HG03097 (cell line): ENCODE results near the gene TPD52L2.

Experiments
- ATAC-seq: cut with Tn5 transposase; IDR thresholded peaks from one replicate; pipeline ENCODE4 v1.9.1; 2021; ENCODE audit not compliant: unreplicated experiment, low FRiP score

TPD52L2 gene

DNA sequence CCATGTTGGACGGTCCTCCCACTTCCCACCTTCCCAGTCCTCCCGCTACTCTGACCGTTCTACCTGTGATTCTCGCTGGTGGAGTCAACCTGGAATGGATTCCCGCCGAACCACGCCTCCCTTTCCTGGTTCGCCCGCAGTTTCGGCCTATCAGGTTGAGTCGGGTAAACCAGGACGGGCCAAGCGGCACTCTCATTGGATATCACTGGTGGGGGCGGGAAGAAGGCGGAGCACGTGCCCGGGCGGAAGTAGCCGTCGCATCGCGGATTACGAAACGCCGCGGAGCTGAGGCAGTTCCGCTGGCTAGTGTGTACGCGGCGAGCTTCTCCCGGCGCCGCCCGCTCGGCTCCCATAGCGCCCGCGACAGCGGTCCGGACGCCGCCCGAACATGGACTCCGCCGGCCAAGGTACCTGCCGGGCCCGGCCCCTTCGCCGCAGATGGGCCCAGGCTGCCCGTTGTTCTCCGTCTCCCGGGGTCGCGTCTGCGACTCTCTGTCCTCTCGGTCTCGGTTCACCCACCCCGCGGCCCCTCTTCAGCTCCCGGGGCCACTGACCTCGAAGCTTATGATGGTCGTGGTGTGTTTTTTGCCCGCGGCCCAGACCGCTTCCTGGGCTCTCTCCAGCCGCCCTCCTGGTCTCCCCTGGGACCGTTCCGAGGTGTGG is at the start of gene TPD52L2:
Gene TPD52L2, plus strand, starts transcription at position 293 of the 663 bp plus-strand sequence. Its CDS starts 96 bp downstream, at position 389.
- peak; percentile 62 for ATAC-seq

DNA sequence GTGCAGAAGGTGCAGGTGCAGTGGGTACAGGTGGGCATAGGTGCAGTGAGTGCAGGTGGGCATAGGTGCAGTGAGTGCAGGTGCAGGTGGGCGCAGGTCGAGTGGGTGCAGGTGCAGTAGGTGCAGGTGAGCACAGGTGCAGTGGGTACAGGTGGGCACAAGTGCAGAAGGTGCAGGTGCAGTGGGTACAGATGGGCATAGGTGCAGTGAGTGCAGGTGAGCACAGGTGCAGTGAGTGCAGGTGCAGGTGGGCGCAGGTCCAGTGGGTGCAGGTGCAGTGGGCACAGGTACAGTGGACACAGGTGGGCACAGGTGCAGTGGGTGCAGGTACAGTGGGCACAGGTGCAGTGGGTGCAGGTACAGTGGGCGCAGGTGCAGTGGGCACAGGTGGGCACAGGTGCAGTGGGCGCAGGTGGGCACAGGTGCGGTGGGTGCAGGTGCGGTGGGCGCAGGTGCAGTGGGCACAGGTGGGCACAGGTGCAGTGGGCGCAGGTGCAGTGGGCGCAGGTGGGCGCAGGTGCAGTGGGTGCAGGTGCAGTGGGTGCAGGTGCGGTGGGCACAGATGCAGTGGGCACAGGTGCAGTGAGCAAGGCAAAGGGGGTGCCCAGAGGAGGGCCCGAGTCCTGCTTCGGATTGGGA is 49.3 kb upstream of the TPD52L2 start:
- ATAC-seq: no peak

DNA sequence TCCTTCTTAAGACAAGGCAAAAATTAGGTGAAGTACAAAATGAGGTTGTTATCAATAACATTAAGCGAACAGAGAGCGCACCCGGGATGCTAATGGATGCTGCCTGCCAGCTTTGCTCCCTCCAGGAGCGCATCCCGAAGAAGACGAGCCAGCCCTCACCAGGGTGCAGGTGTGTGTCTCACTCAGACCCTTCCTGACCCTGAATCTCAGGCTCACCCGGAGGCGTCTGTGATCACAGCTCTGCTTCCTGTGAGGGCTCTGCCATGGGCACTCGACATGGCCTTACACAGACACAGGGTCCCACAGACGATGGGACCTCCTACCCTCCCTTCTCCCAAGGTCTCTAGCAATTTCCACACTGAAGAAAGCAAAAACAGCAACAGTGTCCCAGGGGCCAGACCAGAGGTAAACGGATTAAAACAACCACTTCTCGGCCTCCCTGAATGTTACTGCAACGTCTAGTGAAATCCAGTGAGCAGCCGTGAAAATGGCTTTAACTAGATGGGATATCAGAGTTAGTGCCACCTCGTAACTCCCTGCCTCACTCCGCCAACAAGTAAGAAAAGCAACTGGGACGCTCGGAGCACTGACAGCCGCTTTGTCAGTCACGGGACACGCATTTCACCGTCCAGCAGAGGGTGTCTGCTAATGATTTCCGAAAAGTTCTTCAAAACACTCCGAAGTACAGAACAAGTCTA is 45.7 kb upstream of the TPD52L2 start:
- ATAC-seq: no peak

DNA sequence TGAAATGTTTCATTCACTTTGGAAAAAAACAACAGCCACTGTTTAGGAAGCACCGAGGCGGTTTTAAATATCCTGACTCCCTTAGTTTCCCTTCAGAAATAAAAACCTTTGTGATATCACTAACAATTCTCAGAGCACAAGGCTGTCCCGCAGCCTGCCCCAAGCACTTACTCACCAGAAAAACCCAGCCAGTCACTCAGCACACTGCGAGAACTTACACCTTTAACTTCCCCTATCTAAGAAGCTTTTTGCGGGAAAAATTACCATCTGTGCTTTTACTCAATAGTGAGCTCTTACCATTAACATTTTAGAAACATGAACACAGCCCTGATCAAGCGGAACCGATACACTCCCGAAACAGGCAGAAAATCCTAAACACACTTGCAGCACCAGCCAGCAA is 43.3 kb upstream of the TPD52L2 start:
- ATAC-seq: no peak

DNA sequence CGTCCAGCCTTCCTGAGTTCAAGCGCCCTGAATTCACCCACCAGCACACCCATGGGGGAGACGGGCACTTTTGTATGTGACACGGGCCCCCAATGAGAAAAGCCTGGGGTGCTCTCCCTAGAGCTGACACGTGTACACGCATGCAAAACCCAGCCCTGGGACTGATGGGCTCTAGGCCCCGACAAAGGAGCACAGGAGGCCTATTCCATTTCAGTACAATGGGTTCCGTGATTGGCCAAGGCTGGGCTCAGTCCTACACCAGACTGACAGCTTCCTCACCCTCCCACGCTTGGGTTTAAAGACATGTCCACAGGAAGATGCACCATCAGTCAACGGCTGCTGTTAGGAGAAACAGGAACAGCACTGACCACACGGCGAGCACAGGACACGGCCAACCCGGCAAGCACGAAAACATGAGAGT is 42.8 kb upstream of the TPD52L2 start:
- ATAC-seq: no peak

DNA sequence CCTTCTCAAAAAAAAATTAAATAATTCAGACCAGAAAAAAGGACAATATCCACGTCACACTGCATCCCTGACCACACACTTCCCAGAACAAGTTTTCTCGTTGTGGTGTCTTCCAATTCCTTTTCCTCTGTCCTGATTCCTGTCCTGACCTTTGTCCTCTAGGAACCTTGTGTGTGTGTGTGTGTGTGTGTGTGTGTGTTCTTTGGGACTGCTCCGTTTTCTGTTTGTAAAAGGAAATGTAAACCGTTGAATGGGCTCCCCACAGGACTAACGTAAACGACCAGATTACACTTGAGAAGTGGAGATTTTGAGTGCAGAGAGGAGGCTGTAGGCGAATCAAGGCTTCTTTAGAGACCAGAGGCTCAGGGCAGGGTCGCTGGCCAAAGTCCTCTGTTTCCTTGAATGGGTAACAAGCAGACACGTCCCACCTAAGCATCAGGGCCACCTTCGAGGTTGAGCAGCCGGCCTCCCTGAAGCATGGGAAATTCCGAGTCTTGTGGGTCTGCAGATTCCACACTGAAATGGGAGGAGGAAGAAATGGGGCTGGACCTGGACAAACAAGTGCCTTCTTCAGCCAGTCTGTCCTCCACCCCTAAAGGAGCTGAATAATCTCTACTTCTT is 41.3 kb upstream of the TPD52L2 start:
- no peak for ATAC-seq

DNA sequence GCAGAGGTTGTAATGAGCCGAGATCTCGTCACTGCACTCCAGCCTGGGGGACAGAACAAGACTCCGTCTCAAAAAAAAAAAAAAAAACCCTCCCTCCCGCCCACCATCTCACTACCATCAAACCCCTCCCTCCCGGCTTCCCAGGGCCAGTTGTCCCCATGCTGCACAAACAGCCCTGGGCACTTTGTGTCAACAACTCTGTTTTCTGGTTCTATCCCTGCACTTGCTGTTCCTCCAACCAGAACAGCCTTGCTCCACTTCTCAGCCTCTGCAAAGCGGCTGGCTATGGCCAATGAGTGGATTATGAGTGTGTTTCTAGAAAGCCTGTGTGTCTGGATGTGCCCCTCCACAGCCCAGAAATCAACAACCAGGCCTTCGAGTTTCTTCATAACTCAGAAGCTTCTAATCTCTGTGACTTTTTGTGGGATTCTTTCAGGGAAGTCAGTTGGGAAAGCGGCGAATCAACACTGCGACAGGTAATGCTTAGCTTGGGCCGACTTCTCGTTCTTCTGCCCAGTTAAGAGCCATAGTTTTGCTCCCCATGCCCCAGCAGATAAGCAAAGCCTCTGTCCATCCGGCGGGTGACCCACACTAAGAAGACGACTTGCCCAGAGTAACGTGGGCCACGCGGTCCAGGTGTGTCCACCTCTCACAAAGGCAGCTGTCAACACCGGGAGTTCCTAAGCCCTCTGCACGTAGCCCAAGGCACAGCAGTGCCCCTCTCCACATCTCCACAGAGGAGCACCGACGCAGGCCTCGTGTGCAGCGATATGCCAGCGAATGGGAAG is 39.5 kb upstream of the TPD52L2 start:
- ATAC-seq: no peak

DNA sequence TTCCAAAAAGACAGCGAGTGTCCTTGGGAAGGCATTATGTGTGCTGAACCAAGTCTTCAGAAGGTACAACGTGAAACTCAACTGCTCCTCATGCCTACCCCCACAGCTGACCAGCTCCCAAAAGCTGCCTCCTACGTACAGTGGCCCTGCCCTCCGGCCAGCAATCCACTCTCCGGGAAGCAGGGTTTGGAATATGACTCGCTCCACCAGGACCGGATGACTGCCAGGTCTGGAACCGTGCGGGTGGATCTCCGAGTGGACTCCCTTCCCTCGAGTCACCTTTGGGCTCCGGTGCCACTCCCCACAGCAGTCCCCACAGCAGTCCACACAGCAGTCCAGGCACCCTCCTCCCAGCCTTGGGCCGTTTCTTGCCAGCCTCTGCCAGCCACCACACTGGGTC is 38.3 kb upstream of the TPD52L2 start:
- no peak for ATAC-seq

DNA sequence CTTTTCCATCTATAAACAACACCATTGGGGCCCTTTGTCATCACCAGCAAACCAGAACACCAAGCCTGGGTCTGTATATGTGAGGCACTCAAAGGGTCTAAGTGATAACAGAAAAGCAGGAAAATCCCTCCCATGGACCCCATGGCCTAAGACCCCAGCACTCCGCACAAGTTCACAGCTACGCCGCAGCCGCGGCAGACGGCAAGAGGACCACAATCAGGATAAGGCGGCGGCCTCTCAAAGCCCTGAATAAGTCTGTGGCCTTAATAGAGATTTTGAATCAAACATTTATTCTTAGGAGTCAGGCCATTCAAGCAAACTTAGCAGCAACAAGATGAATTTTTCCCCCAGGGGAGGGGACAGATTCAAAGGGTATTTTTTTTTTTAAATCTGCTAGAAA is 36.9 kb upstream of the TPD52L2 start:
- no peak for ATAC-seq

DNA sequence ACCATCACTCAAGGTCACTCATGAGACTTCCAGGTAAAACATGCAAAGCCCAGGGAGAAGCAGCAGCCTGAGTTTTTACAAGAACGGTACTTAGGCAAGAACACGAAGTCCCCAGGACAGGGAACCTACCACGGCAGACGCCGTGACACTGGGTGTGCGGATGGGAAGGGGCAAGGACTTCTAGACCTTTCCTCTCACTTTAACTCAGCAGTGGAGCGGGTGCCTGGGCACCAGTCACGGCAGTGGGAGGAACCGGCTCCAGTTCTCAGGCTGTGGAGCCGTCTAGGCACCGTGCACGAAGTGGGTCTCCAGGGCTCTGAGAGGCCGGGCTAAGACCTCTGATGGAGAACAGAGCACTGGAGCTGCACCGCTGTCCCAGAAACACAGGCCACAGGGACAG is 36.5 kb upstream of the TPD52L2 start:
- ATAC-seq: no peak

DNA sequence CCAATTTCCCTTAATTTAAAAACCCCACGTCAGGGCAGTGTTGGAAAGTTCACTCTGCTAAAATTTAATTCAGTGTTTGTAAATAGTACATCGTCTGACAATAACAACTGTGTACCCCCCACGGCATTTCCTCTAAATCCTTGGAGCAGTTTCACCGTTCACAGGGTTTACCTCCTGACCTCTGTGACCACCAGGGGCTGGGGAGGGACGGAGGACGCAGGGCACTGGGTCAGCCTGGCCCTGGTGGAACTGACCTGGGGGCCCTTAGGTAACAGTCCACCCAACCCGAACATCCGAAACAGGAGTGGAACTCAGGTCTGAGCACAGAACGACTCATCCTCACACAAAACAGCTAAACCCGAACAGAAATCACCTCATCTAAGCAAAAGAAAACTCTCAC is 36.1 kb upstream of the TPD52L2 start:
- ATAC-seq: no peak

DNA sequence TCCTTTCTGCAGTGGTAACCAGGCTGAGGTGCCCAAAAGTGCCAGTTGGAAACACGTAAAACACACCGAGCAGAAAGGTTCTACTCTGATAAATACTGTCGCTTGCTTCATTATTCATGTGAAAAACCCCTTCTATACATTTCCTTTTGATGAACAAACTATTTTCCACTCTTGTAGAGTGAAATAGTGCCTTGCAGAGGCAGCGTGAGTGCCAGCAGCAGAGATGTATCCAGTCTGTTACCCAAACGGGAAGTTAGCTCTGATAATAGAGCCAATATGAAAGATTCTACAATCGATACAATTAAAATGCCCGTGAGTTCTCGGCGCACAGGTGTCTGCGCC is 35.5 kb upstream of the TPD52L2 start:
- ATAC-seq: no peak

DNA sequence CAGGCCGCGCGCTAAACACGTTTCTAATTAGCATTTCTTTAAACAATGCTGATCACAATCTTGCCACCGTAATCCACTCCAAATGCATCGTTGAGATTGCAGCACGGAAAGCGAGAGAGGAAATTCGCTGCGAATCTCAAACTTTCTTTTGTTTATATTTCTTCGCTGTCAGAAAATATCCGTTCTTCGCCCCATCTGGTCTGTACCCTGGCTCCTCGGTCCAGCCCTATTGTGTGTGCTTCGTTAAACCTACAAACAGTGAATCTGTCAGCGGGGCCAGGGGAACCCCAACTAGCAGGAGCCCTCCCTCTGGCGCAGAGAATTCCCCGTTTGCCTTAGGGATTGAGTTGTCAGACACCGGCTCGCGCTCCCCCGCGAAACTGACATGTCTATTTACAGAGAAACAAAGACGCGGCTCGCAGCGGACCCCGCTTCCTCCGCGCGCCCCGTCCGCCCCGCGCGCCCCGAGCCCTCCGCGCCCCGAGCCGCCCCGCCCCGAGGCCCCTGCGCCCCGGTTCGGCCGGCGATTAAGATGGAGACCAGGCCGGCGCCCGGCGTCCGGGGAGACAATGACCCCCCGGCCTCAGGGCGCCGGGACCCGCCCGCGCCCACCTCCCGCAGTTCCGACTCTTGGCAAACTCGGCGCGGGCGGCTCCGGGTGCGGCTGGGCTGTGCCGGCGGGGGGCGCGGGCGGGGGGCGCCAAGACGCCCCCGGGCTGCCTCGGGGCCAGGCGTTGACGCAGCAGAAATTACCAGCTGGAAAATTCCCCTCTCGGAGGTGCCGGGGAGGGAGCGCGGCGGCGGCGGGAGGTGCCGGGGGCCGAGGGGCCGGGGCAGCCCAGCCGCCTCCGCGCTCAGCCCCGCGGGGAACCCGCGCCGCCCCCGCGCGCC is 34.9 kb upstream of the TPD52L2 start:
- ATAC-seq: no peak

DNA sequence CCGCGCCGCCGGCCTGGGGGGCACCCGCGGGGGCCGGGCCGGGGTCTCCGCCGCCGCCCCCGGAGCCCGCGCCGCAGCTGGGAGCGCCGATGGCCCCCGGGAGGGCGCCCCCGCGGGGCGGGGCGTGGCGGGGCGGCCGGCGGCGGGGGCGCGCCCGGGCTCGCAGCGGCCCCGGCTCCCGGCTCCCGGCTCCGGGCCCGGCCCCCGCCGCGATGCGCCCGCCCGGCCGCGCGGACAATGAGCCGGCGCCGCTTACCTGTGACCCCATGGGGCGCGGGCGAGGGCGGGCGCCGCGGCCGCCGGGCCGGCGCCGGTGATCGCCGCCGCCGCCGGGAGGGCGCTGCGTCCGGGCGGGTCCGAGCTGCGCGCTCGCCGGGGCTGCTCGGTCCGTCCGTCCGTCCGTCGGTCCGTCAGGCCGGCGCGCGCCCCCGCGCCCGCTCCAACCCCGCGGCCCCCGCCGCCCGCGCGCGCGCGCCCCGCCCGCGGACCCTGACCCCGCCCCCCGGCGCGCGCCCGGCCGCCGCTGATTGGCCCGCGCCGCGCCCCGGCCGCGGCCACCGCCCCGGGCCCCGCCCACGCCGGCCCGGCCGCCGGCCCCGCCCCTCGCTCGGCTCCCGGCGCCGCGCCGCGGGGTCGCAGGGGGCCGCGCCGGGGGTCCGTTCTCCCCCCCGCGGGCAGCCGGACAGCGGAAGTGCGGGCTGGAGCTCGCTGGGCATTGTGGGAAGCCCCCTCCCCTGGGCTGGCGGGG is 34.1 kb upstream of the TPD52L2 start, which contains the start of gene ZBTB46:
Gene ZBTB46, minus strand, starts transcription at position 424 of the 748 bp plus-strand sequence. CDS start 40,507 bp downstream, outside the sequence.
- ATAC-seq: no peak

DNA sequence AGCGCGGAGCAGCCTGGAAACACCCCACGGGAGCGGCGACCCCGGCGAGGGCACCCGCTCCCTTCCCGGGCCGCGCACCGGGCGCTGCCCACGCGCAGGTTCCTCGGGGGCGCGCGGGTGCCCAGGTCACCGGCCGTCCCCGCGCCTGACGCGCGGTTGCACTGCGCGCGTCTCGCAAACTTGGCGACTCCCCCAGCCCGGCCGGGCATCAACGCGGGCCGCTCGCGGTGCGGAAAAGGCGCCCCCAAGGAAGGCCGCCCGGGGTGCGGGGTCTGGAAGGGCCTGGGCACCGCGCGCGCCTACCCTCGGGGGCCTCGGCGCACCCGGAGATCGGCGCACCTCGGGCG is 33.5 kb upstream of the TPD52L2 start:
- ATAC-seq: no peak

DNA sequence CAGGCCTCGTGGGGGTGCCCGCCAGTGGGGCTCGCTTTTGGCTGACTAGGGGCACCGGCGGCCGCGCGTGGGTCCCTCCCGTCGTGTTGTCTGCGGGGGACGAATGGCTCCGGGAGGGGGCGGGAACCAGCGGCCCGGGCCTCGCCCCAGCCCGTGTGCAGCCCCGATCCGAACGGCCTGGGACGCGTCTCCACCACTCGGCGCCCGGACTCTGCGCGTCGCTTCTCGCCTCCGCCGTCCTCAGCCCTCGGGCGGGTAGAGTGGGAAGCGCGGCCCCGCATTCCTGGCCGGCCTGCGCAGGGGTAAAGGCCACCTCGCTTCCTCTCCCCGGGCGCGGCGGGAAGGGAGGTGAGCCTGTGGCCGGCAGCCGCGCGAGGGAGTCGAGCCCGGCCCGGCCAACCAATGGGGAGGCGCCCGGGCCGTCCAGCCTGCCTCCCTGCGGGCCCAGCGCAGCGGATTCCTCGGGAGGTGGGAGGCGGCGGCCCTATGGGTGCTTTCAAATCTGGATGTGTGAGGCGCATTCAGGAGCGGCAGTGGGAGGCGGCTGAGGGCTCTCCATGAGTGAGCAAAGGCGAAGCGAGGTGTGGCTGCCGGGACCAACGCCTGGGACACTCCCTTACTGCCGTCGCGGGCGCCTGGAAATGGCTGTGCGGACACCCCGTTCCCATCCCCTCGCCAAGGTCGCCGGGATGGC is 32.9 kb upstream of the TPD52L2 start:
- no peak for ATAC-seq

DNA sequence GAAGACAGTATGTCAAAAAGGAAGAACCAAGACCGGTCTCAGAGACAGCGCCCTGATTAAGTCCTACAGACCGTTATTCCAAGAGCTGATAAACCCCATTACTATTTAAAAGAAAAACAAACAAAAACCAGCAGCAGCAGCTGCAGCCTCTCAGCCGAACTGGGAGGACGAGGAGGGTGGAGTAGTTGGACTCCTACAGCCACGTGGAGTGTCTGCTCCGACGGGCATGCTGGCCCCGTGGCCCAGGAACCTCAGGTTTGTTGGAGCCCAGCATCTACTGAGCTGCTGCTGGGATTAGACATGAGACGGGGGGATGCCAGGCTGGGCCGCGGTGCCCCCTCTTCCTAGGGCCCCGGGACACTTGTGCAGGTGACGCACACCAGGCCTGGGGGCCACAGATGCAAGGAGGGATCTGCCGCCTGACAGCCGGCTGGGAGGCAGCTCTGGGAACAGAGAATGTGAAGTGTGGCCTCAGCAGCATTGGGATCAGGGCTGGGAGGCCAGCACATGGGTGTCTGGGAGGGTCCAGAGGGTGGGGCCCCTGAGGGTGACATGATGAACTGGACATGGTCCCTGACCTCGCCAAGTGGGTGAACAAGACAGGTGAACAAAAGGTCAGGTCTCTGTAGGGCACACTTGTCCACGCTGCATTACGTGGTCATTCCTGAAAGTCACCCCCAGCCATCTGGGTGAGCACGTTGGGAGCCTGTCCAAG is 31.1 kb upstream of the TPD52L2 start:
- no peak for ATAC-seq

DNA sequence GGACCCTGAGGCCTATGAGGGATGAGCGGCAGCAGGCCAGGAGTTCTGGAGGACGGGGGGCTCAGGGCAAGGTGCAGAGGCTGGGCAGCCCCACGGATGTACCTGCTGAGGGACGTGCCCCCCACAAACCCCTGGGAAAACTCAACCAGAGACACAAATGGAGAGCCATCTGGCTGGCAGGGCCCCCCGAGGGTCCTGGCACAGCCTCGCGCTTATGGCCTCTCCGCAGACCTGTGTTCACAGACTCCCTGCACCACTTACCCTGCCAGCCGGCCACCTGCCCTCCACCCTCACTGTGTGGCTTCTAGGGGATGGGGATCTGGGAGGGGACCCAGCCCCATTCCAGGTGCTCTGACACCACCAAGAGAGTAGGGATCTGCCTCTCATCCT is 30.6 kb upstream of the TPD52L2 start:
- ATAC-seq: no peak
